ENCODE measurements around the gene NYNRIN. TPM values are rescaled to one million over a fixed set of nuclear protein-coding genes. Genes with fewer than 3 reads are reported as not detected.

Gene NYNRIN
- total RNA-seq, 1 donor from 2014 or later: 23.1 TPM

GRCh38 chr14:24422261-24422660 lies 23.5 kb downstream of the NYNRIN start:
- Histone ChIP-seq H3K36me3 (no peaks in the 10 kb centered on the region), H3K4me1 (peaks cover 0 to 3% of the 10 kb centered on the region in 2 donors), H3K9me3 (no peaks in the 10 kb centered on the region), H3K27ac (no peak overlapping the region), H3K27me3 (no peaks in the 10 kb centered on the region), H3K4me3 (no peak overlapping the region)
- no peak for DNase-seq (ENCODE audit: low spot score in 2 of 2)
- intact Hi-C loops (cut with DNase I): no loop called here
- no peak for TF ChIP-seq CTCF (IDR thresholded peaks at IDR 0.05)

DNA sequence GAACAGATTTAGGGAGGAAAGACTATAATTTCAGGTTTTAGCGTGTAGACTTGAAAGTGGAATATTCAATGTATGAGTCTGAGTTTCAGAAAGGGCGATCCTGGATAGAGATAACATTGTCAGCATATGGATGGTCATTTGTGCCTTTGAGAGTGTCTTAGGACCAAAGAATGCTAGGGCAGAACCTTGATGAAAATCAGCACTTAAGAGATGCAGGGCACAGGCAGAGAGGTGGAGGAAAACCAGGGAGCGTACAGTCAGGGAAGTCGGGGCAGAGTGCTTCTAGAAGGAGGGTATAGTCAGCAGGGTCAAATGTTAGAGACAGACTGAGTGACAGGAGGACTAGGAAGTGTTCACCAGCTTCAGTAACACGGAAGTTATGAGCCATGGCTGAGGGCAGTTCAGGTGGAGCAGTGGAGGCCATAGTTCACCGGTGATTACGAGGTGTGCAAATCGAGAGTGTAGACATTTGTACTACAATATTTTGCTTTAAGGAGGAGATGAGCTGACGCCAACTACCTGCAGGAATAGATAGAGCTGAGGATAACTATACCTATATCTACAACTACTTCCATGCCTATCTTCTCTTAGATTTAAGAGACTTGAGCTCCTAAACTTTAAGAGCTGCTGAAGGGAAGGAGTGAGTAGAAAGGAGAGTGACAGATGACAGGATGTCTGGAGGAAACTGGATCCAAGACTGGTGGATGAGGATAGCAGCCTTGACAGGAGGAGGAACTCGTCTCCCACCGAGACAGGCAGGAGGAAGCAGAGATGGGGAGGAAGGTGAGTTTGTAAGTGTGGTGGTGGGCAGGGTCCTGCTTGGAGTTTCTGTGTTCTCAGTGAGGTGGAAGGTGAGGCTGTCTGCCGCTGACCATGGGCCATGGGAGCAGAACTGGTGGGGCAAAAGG lies 24.1 kb downstream of the NYNRIN start:
- H3K9me3 ChIP-seq: no peaks in the 10 kb centered on the region
- no peaks in the 10 kb centered on the region for H3K27me3 ChIP-seq
- DNase-seq (ENCODE audit: low spot score in 2 of 2): no peak
- H3K27ac ChIP-seq: no peak overlapping the region
- H3K36me3 ChIP-seq: no peaks in the 10 kb centered on the region
- peaks cover 0 to 3% of the 10 kb centered on the region in 2 donors for H3K4me1 ChIP-seq
- intact Hi-C loops (cut with DNase I): no loop called here
- no peak overlapping the region for H3K4me3 ChIP-seq
- no peak for TF ChIP-seq CTCF (IDR thresholded peaks at IDR 0.05)

GRCh38 chr14:24425704-24426103 lies 26.9 kb downstream of the NYNRIN start:
- H3K4me1 ChIP-seq: peaks cover 0 to 9% of the 10 kb centered on the region in 2 donors
- DNase-seq (ENCODE audit: low spot score in 2 of 2): no peak
- intact Hi-C loops (cut with DNase I): no loop called here
- H3K27ac ChIP-seq: no peak overlapping the region
- no peaks in the 10 kb centered on the region for H3K9me3 ChIP-seq
- no peak for TF ChIP-seq CTCF (IDR thresholded peaks at IDR 0.05)
- no peaks in the 10 kb centered on the region for H3K36me3 ChIP-seq
- H3K27me3 ChIP-seq: no peaks in the 10 kb centered on the region
- no peak overlapping the region for H3K4me3 ChIP-seq

GRCh38 chr14:24426150-24426911 lies 27.5 kb downstream of the NYNRIN start:
- Histone ChIP-seq H3K9me3 (no peaks in the 10 kb centered on the region), H3K4me3 (no peak overlapping the region), H3K36me3 (no peaks in the 10 kb centered on the region), H3K27ac (no peak overlapping the region), H3K27me3 (no peaks in the 10 kb centered on the region), H3K4me1 (peaks cover 2 to 15% of the 10 kb centered on the region in 2 donors)
- intact Hi-C loops (cut with DNase I): no loop called here
- TF ChIP-seq CTCF (IDR thresholded peaks at IDR 0.05): no peak
- no peak for DNase-seq (ENCODE audit: low spot score in 2 of 2)

DNA sequence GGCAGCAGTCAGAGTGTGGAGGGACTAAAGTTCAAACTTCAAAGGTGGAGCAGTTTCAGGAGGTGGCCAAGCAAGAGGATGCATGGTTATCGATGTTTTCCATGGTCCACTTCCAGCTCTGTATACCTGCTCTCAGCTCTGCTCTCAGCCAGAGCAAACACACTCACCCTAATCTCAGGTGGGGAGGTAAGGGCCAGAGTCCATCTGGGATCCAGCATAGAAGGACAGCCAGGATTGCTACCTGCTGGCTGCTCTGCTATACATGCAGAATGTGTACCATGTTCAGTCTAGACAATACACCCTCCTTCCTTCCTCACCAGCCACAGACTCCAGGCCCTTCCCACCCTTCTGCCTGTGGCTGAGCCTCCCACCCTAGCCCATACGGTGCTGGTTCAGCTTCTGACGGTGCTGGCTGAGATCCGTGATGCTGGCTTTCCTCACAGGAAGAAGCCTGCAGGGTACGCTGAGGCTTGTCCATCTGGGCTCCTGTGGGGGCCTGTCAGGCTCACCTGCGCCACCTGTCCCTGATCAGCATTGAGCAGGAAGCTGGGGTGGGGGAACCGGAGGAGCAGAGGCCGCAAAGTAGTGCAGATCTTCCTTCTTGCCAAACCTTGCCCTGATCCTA lies 28.2 kb downstream of the NYNRIN start:
- no peaks in the 10 kb centered on the region for H3K9me3 ChIP-seq
- H3K27ac ChIP-seq: no peak overlapping the region
- no peak overlapping the region for H3K4me3 ChIP-seq
- intact Hi-C loops (cut with DNase I): no loop called here
- no peaks in the 10 kb centered on the region for H3K27me3 ChIP-seq
- DNase-seq (ENCODE audit: low spot score in 2 of 2): peak in 1 of 2 donors; percentile 58
- peaks cover 0 to 2% of the 10 kb centered on the region in 2 donors for H3K36me3 ChIP-seq
- peaks cover 5 to 22% of the 10 kb centered on the region in 2 donors for H3K4me1 ChIP-seq
- TF ChIP-seq CTCF (IDR thresholded peaks at IDR 0.05): no peak
